ENCODE data around the gene MELK. TPM values are rescaled to one million over a fixed set of nuclear protein-coding genes. Genes with fewer than 3 reads are reported as not detected.

MELK gene
- total and polyA plus RNA-seq, 2 of the 13 experiments (the other 11 are each of a cell fraction or from before 2014, with no cell fraction given) = 16.7 to 50.4 TPM

GRCh38 chr9:36551910-36552309 is 20.8 kb upstream of the MELK start:
- ChIA-PET CTCF (ENCODE audit: low intra/inter-chr PET ratio, low total read pairs) (no interaction called here), POLR2A (no interaction called here)
- no peak overlapping the region for H3K4me3 ChIP-seq (replicated peaks in 1 of 3; ENCODE audit: insufficient read depth in 1 of 3, low read depth in 2 of 3, low read length in 3 of 3)
- intact Hi-C loops (cut with micrococcal nuclease; ENCODE audit: unreplicated experiment) (no loop called here), in situ Hi-C loops (cut with HindIII; ENCODE audit: extremely low pct_ligation_motif_present, low pct_unique_long_range_greater_than_20kb) (no loop called here)
- no peak overlapping the region for H2AFZ ChIP-seq (ENCODE audit: low read length)
- no peaks in the 10 kb centered on the region for H4K20me1 ChIP-seq (ENCODE audit: insufficient read depth, low read length)
- no peak overlapping the region for H3K27ac ChIP-seq (ENCODE audit: extremely low read length, insufficient read depth, low read length)
- TF ChIP-seq ATAD3A (CRISPR knock-in tag; IDR thresholded peaks at IDR 0.05) = no peak
- no peak for TF ChIP-seq ATF3 (CRISPR knock-in tag; IDR thresholded peaks at IDR 0.05)
- no peak for TF ChIP-seq RORA (CRISPR knock-in tag; IDR thresholded peaks at IDR 0.05)
- TF ChIP-seq ZNF501 (CRISPR knock-in tag; IDR thresholded peaks at IDR 0.05) = no peak
- no peak for TF ChIP-seq KMT2B (CRISPR knock-in tag; IDR thresholded peaks at IDR 0.05)
- no peak for TF ChIP-seq POLR2G (IDR thresholded peaks at IDR 0.05; ENCODE audit: low read depth, low read length)
- no peak for TF ChIP-seq ZBTB49 (CRISPR knock-in tag; IDR thresholded peaks at IDR 0.05; ENCODE audit: borderline replicate concordance)
- no peak for TF ChIP-seq NRL (CRISPR knock-in tag; IDR thresholded peaks at IDR 0.05; ENCODE audit: borderline replicate concordance)
- H3K9me3 ChIP-seq (ENCODE audit: low read length) = no peaks in the 10 kb centered on the region
- H3K36me3 ChIP-seq (replicated peaks in 1 of 2; ENCODE audit: control insufficient read depth in 1 of 2, insufficient read depth in 2 of 2, low read length in 2 of 2) = no peaks in the 10 kb centered on the region
- no peak overlapping the region for H3K9ac ChIP-seq (ENCODE audit: insufficient read depth, low read depth, low read length)
- H3K79me2 ChIP-seq (ENCODE audit: insufficient read depth, low read length) = no peaks in the 10 kb centered on the region
- 70% methylated on average over 6 of the region's 6 CpGs for WGBS (ENCODE audit: low lambda C conversion rate)
- H3K4me1 ChIP-seq (ENCODE audit: insufficient read depth, low read length) = peaks cover 7% of the 10 kb centered on the region
- no peak for DNase-seq (ENCODE audit: low spot score)
- no TSS peak for BruUV-seq (replicated peaks)
- no peak for ATAC-seq
- FAIRE-seq = no peak
- no peaks in the 10 kb centered on the region for H3K27me3 ChIP-seq (ENCODE audit: control insufficient read depth in 1 of 2, insufficient read depth in 2 of 2, low read length in 2 of 2)
- no peak overlapping the region for H3K4me2 ChIP-seq (ENCODE audit: low read depth, low read length)
